Measurements from ENCODE around the gene HIVEP3. TPM values are rescaled to one million over a fixed set of nuclear protein-coding genes. Genes with fewer than 3 reads are reported as not detected.

The HIVEP3 gene
- total and polyA plus RNA-seq, 2 of the 13 experiments (the other 11 are each of a cell fraction or from before 2014, with no cell fraction given): 0.05 TPM; not detected in 1

- TF ChIP-seq ATF2 (CRISPR knock-in tag; IDR thresholded peaks at IDR 0.05): no peak
- no peak for TF ChIP-seq SNAI1 (CRISPR knock-in tag; IDR thresholded peaks at IDR 0.05; ENCODE audit: borderline replicate concordance)
- TF ChIP-seq ZNF430 (CRISPR knock-in tag; IDR thresholded peaks at IDR 0.05): no peak
- no peak for TF ChIP-seq SALL1 (CRISPR knock-in tag; IDR thresholded peaks at IDR 0.05)
- TF ChIP-seq RARA (CRISPR knock-in tag; IDR thresholded peaks at IDR 0.05): no peak
- no peak for TF ChIP-seq KDM5B (CRISPR knock-in tag; IDR thresholded peaks at IDR 0.05; ENCODE audit: borderline replicate concordance)
These were observed 453.0 kb downstream of the HIVEP3 start (continued) for GRCh38 chr1:41465741-41466140.

GRCh38 chr1:41464885-41465284 is 453.8 kb downstream of the HIVEP3 start:
- Histone ChIP-seq H3K9ac (ENCODE audit: insufficient read depth, low read depth, low read length) (no peak overlapping the region), H4K20me1 (ENCODE audit: insufficient read depth, low read length) (no peaks in the 10 kb centered on the region), H3K4me2 (ENCODE audit: low read depth, low read length) (no peak overlapping the region), H3K27ac (ENCODE audit: extremely low read length, insufficient read depth, low read length) (no peak overlapping the region), H3K4me3 (replicated peaks in 1 of 3; ENCODE audit: insufficient read depth in 1 of 3, low read depth in 2 of 3, low read length in 3 of 3) (no peak overlapping the region), H3K4me1 (ENCODE audit: insufficient read depth, low read length) (peaks cover 14% of the 10 kb centered on the region), H3K9me3 (ENCODE audit: low read length) (no peaks in the 10 kb centered on the region), H3K79me2 (ENCODE audit: insufficient read depth, low read length) (no peaks in the 10 kb centered on the region), H2AFZ (ENCODE audit: low read length) (no peak overlapping the region), H3K27me3 (ENCODE audit: control insufficient read depth in 1 of 2, insufficient read depth in 2 of 2, low read length in 2 of 2) (peaks cover 0 to 4% of the 10 kb centered on the region in 2 experiments; a peak in 1 of 5 replicates), H3K36me3 (replicated peaks in 1 of 2; ENCODE audit: control insufficient read depth in 1 of 2, insufficient read depth in 2 of 2, low read length in 2 of 2) (no peaks in the 10 kb centered on the region)
- POLR2A ChIA-PET: no interaction called here
- 36% methylated on average over 7 of the region's 7 CpGs for WGBS (ENCODE audit: low lambda C conversion rate)
- ATAC-seq (no peak), FAIRE-seq (no peak), DNase-seq (ENCODE audit: low spot score) (no peak)
- intact Hi-C loops (cut with micrococcal nuclease; ENCODE audit: unreplicated experiment): no loop called here
- no TSS peak for BruUV-seq (replicated peaks)
- in situ Hi-C loops (cut with HindIII; ENCODE audit: extremely low pct_ligation_motif_present, low pct_unique_long_range_greater_than_20kb): no loop called here
- CTCF ChIA-PET (ENCODE audit: low intra/inter-chr PET ratio, low total read pairs): no interaction called here
- TF ChIP-seq PHF5A (CRISPR knock-in tag; IDR thresholded peaks at IDR 0.05; ENCODE audit: low read depth, unreplicated experiment): no peak
- no peak for TF ChIP-seq NFATC3 (CRISPR knock-in tag; IDR thresholded peaks at IDR 0.05)
- TF ChIP-seq ETV6 (CRISPR knock-in tag; conservative IDR thresholded peaks at IDR 0.05): no peak
- TF ChIP-seq ZNF430 (CRISPR knock-in tag; IDR thresholded peaks at IDR 0.05): no peak
- TF ChIP-seq HBP1 (CRISPR knock-in tag; IDR thresholded peaks at IDR 0.05; ENCODE audit: low read depth): no peak
- no peak for TF ChIP-seq THAP7 (CRISPR knock-in tag; IDR thresholded peaks at IDR 0.05)
- no peak for TF ChIP-seq CEBPB (IDR thresholded peaks at IDR 0.05; ENCODE audit: borderline replicate concordance, low read depth, low read length)
- TF ChIP-seq IRX3 (CRISPR knock-in tag; IDR thresholded peaks at IDR 0.05; ENCODE audit: borderline replicate concordance, low read depth): no peak
- TF ChIP-seq PAXIP1 (CRISPR knock-in tag; conservative IDR thresholded peaks at IDR 0.05): no peak
- no peak for TF ChIP-seq ZNF280B (CRISPR knock-in tag; IDR thresholded peaks at IDR 0.05; ENCODE audit: borderline replicate concordance)

Data from HepG2 (cell line).